ENCODE data around the gene TMEM97. TPM values are rescaled to one million over a fixed set of nuclear protein-coding genes. Genes with fewer than 3 reads are reported as not detected.
"Not testable (repeated sequence)": the region's sequence is repeated elsewhere in the genome, so short reads cannot be mapped to it uniquely, and the experiment has no call there.

The TMEM97 gene
- polyA plus RNA-seq, 1 experiment = 16.1 TPM

DNA sequence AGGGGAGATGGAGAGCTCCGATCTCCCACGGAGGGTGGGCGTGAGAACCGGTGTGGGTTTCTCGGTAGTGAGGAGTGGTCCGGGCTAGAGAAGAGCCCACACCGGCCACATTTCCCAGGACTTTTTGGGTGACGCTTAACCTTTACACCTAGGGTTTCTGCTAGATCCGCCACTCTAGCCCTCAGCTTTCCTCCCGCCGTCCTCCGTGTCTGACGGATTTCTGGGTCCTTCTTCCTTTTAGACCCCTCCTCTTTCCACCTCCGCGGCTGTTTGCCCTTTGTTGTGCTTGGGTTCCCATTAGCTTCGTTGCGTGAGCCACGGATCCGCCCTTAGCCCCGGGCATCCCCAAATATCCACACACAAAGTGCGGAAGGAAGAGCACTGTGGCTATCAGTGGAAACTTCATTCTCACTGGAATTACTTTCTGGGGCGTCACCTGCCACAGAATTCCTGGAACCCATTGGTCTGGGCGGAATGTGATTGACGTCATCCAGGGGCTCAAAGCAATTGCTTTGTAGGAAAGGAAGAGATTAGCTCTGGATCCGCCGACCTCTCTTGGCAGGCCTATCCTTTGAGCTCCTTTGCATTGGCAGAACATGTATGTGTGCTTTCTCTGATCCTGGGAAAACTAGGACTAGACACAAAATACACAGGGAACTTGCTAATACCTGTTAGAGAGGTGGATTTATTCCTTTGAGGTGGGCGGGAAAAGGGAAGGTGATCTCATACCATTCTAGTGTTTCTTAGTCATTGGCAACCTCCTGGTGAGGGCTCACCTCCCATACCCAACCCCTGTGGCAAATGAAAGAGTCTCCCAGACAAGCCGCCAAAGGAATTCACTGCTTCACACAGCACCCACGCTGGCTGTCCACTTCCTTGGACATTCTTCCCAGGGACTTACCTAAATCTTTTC lies 17.2 kb downstream of the TMEM97 start:
- Histone ChIP-seq H3K27me3 (ENCODE audit: control insufficient read depth, insufficient read depth, low read length) (no peaks in the 10 kb centered on the region), H3K4me3 (ENCODE audit: low read depth, low read length) (peak overlapping the region; percentile 97), H3K9me3 (ENCODE audit: control insufficient read depth, insufficient read depth, low read length) (no peaks in the 10 kb centered on the region; the same call in 1 of the 2 replicates), H3K27ac (ENCODE audit: low read depth, low read length) (peak overlapping the region; percentile 99)
- TF ChIP-seq, protein P1, sequence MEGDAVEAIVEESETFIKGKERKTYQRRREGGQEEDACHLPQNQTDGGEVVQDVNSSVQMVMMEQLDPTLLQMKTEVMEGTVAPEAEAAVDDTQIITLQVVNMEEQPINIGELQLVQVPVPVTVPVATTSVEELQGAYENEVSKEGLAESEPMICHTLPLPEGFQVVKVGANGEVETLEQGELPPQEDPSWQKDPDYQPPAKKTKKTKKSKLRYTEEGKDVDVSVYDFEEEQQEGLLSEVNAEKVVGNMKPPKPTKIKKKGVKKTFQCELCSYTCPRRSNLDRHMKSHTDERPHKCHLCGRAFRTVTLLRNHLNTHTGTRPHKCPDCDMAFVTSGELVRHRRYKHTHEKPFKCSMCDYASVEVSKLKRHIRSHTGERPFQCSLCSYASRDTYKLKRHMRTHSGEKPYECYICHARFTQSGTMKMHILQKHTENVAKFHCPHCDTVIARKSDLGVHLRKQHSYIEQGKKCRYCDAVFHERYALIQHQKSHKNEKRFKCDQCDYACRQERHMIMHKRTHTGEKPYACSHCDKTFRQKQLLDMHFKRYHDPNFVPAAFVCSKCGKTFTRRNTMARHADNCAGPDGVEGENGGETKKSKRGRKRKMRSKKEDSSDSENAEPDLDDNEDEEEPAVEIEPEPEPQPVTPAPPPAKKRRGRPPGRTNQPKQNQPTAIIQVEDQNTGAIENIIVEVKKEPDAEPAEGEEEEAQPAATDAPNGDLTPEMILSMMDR (IDR thresholded peaks at IDR 0.05; ENCODE audit: low read depth, low read length) = no peak
- ChIA-PET CTCF (interaction anchor here (0.7 to 1.2 kb wide), 3 partner anchors 85 to 442 kb away, joined by 3 to 7 read pairs (median 4); partner anchors contain the start of gene LYRM9), POLR2A (interaction anchor here (0.6 to 2.6 kb wide), 12 partner anchors 8 to 295 kb away, joined by 3 to 36 read pairs (median 4); partner anchors contain the start of genes POLDIP2, SARM1, TMEM97 and VTN)
- DNase-seq (ENCODE audit: low read depth, low spot score) = peak; percentile 74

DNA sequence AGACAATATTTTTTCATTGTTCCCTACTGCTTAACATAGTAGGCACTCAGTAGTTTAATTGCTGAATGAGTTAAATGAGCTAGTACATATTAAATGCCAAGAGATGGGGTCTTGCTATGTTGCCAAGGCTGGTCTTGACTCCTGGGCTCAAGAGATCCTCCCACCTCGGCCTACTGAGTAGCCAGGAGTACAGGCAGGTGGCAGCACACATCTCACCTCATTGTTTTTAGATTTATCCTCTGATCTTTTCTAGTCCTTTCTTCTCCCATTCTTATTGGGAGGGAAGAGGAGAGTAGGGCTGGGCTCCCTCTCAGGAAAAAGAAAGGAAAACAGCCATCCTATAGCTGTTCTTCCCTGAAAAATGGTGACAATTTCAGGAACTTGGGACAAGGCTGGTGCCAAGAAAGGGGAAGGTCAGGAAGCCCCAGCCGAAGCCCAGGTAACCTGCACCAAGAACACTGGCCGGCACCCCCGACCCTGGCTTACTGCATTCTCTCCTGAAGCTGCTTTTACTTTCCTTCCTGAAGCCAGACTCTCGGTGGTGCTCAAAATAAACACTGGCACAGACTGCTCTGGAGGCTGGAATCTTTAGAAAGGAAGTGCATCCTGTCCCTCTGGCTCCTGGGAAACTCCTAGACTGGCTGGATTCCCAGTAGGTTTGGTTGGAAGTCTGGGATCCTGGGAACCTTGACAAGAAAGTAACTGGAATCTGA lies 19.2 kb downstream of the TMEM97 start:
- TF ChIP-seq, protein P1 (IDR thresholded peaks at IDR 0.05; ENCODE audit: low read depth, low read length) = no peak
- no peak for DNase-seq (ENCODE audit: low read depth, low spot score)
- Histone ChIP-seq H3K27ac (ENCODE audit: low read depth, low read length) (peak overlapping the region; percentile 68), H3K27me3 (ENCODE audit: control insufficient read depth, insufficient read depth, low read length) (no peaks in the 10 kb centered on the region), H3K4me3 (ENCODE audit: low read depth, low read length) (0 out of 2 replicates have a peak overlapping the region, but pooled peaks have one; percentile 7), H3K9me3 (ENCODE audit: control insufficient read depth, insufficient read depth, low read length) (no peaks in the 10 kb centered on the region; the same call in 1 of the 2 replicates)
- CTCF ChIA-PET = interaction anchor here (0.6 to 1.0 kb wide), 2 partner anchors 217 to 533 kb away, joined by 3 to 4 read pairs; no protein-coding TSS in a partner anchor
- POLR2A ChIA-PET = no interaction called here

- POLR2A ChIA-PET = interaction anchor here (0.7 kb wide), 1 partner anchor 158 kb away, joined by 4 read pairs; no protein-coding TSS in a partner anchor
- CTCF ChIA-PET; H3K4me3 ChIP-seq (ENCODE audit: low read depth, low read length); H3K9me3 ChIP-seq (ENCODE audit: control insufficient read depth, insufficient read depth, low read length); DNase-seq (ENCODE audit: low read depth, low spot score); H3K27me3 ChIP-seq (ENCODE audit: control insufficient read depth, insufficient read depth, low read length): not testable (repeated sequence)
- H3K27ac ChIP-seq (ENCODE audit: low read depth, low read length) = peak overlapping the region; percentile 68
These were observed 19.8 kb downstream of the TMEM97 start for GRCh38 chr17:28338769-28339212.

- H3K4me3 ChIP-seq (ENCODE audit: low read depth, low read length) = no peak overlapping the region
- no peaks in the 10 kb centered on the region for H3K27me3 ChIP-seq (ENCODE audit: control insufficient read depth, insufficient read depth, low read length)
- H3K27ac ChIP-seq (ENCODE audit: low read depth, low read length) = no peak overlapping the region
- POLR2A ChIA-PET = interaction anchor here (0.7 kb wide), 1 partner anchor 159 kb away, joined by 4 read pairs; no protein-coding TSS in a partner anchor
- no peaks in the 10 kb centered on the region; the same call in 1 of the 2 replicates for H3K9me3 ChIP-seq (ENCODE audit: control insufficient read depth, insufficient read depth, low read length)
- CTCF ChIA-PET = no interaction called here
- TF ChIP-seq, protein P1 (IDR thresholded peaks at IDR 0.05; ENCODE audit: low read depth, low read length) = no peak
- no peak for DNase-seq (ENCODE audit: low read depth, low spot score)
These were observed 20.4 kb downstream of the TMEM97 start for GRCh38 chr17:28339431-28339830.

DNA sequence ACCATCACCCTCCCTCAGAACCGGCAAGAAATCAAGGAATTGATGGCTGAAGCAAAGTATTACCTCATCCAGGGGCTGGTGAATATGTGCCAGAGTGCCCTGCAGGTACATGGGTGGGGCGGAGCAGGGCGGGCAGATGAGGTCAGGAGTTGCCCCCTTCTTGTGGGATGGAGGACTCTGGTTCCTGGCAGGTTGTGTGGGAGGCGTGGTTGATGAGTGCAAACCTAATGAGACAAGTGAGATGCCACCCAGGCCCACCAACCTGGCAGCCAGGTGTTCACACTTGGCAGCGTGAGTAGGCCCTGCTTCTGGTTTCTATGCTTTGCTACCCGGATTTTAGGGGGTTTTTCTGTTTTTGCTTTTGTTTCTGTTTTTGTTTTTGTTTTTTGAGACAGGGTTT lies 21.4 kb downstream of the TMEM97 start:
- H3K27ac ChIP-seq (ENCODE audit: low read depth, low read length) = no peak overlapping the region
- ChIA-PET POLR2A (no interaction called here), CTCF (no interaction called here)
- no peaks in the 10 kb centered on the region for H3K27me3 ChIP-seq (ENCODE audit: control insufficient read depth, insufficient read depth, low read length)
- no peaks in the 10 kb centered on the region; the same call in 1 of the 2 replicates for H3K9me3 ChIP-seq (ENCODE audit: control insufficient read depth, insufficient read depth, low read length)
- TF ChIP-seq, protein P1 (IDR thresholded peaks at IDR 0.05; ENCODE audit: low read depth, low read length) = no peak
- DNase-seq (ENCODE audit: low read depth, low spot score) = no peak
- H3K4me3 ChIP-seq (ENCODE audit: low read depth, low read length) = no peak overlapping the region

All from AG04450 (cell line).